ENCODE data around the gene OTOF. TPM values are rescaled to one million over a fixed set of nuclear protein-coding genes. Genes with fewer than 3 reads are reported as not detected.

Gene OTOF
- total RNA-seq, 1 experiment from 2014 or later, result 0.10 TPM

DNA sequence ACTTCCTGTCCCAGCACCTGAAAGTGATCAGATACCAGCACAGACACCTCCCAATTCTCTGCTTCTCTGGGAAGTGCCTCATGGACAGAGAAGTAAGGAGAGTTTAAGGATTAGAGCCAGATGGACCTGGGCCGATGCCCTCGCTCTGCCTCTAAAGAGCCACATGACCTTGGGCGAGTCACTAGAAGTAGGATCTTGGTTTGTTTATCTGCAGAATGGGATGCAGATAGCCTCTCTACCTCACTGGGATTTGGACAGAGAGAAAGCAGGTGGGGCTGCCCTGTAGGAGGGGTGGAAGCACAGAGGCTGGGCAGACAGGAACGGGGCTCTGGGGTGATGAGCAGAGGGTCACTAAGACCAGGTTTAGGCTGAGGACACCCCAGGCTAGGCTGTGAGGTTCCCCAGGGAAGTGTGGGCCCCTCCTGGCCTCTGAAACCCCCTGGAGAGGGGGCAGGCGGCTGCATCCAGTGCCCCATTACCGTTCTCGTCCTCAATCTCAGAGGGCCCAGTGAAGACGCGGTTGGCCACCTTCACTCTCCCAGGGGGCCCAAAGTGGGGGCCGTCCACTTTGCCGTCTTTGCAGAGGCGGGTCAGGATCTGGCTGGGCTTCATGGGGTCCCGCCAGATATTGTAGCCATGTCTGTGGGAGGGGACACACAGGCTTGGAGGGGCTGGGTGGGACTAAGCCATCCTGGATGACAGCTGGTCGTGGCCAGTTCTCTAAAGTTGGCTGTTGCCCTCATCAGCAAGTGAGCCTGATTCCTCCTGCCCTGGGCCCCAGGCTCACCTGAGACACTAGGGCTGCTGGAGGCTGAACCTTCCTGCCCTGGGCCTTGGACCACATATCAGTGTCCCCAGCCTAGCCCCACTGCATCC is 13.3 kb downstream of the OTOF start:
- H3K79me2 ChIP-seq (ENCODE audit: insufficient read depth, low read length), result no peaks in the 10 kb centered on the region
- H3K9me2 ChIP-seq (ENCODE audit: insufficient read depth), result no peaks in the 10 kb centered on the region
- H2AFZ ChIP-seq (ENCODE audit: low read depth, low read length, poor library complexity, severe bottlenecking), result no peak overlapping the region
- H3K4me2 ChIP-seq (ENCODE audit: low read length), result no peak overlapping the region
- no peak overlapping the region for H3K27ac ChIP-seq (ENCODE audit: low read depth, low read length)
- no peak for ATAC-seq
- CTCF ChIA-PET, result no interaction called here
- POLR2A ChIA-PET, result no interaction called here
- RAD21 ChIA-PET (ENCODE audit: low non-redundant PET in 1 of 2, low total read pairs in 2 of 2, uncharacterized antibody in 2 of 2, unreplicated experiment in 2 of 2), result no interaction called here
- peaks cover 4 to 14% of the 10 kb centered on the region in 2 experiments; a peak in 3 of 4 replicates for H3K4me1 ChIP-seq (ENCODE audit: control insufficient read depth in 1 of 2, insufficient read depth in 2 of 2, low read length in 2 of 2)
- H3K4me3 ChIP-seq (replicated peaks in 1 of 2; ENCODE audit: low read depth in 1 of 2, low read length in 2 of 2), result no peak overlapping the region
- H3K9ac ChIP-seq (ENCODE audit: low read length), result no peak overlapping the region
- no peaks in the 10 kb centered on the region for H4K20me1 ChIP-seq (ENCODE audit: insufficient read depth)
- no peaks in the 10 kb centered on the region for H3K9me3 ChIP-seq (ENCODE audit: control insufficient read depth in 1 of 2, insufficient read depth in 1 of 2, low read depth in 1 of 2, low read length in 2 of 2)
- no peaks in the 10 kb centered on the region for H3K36me3 ChIP-seq (ENCODE audit: control insufficient read depth in 1 of 2, insufficient read depth in 2 of 2, low read length in 2 of 2)
- DNase-seq (ENCODE audit: low read depth, low spot score), result no peak
- intact Hi-C loops (cut with micrococcal nuclease), result loop anchor here (5.0 kb wide), 1 partner anchor 317 kb away; no protein-coding TSS in a partner anchor
- H3K27me3 ChIP-seq (ENCODE audit: insufficient read depth, low read length), result no peaks in the 10 kb centered on the region
- BruUV-seq (replicated peaks), result no TSS peak
- TF ChIP-seq CBX3 (IDR thresholded peaks at IDR 0.05; ENCODE audit: low read depth) (no peak), CEBPB (IDR thresholded peaks at IDR 0.05; ENCODE audit: low read depth) (no peak), ZNF274 (IDR thresholded peaks at IDR 0.05; ENCODE audit: low read depth, low read length) (no peak), EZH2 (IDR thresholded peaks at IDR 0.05) (no peak), JUND (IDR thresholded peaks at IDR 0.05) (no peak), FOSL1 (IDR thresholded peaks at IDR 0.05; ENCODE audit: low read depth) (no peak), SIN3A (IDR thresholded peaks at IDR 0.05; ENCODE audit: low read depth) (no peak), RAD21 (IDR thresholded peaks at IDR 0.05; ENCODE audit: low read depth) (no peak), TCF7L2 (IDR thresholded peaks at IDR 0.05; ENCODE audit: borderline replicate concordance, extremely low read depth, insufficient read depth, insufficient read length) (no peak)
- TF ChIP-seq, protein P1, sequence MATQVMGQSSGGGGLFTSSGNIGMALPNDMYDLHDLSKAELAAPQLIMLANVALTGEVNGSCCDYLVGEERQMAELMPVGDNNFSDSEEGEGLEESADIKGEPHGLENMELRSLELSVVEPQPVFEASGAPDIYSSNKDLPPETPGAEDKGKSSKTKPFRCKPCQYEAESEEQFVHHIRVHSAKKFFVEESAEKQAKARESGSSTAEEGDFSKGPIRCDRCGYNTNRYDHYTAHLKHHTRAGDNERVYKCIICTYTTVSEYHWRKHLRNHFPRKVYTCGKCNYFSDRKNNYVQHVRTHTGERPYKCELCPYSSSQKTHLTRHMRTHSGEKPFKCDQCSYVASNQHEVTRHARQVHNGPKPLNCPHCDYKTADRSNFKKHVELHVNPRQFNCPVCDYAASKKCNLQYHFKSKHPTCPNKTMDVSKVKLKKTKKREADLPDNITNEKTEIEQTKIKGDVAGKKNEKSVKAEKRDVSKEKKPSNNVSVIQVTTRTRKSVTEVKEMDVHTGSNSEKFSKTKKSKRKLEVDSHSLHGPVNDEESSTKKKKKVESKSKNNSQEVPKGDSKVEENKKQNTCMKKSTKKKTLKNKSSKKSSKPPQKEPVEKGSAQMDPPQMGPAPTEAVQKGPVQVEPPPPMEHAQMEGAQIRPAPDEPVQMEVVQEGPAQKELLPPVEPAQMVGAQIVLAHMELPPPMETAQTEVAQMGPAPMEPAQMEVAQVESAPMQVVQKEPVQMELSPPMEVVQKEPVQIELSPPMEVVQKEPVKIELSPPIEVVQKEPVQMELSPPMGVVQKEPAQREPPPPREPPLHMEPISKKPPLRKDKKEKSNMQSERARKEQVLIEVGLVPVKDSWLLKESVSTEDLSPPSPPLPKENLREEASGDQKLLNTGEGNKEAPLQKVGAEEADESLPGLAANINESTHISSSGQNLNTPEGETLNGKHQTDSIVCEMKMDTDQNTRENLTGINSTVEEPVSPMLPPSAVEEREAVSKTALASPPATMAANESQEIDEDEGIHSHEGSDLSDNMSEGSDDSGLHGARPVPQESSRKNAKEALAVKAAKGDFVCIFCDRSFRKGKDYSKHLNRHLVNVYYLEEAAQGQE (IDR thresholded peaks at IDR 0.05; ENCODE audit: low read depth), result no peak
- TF ChIP-seq, protein P2, sequence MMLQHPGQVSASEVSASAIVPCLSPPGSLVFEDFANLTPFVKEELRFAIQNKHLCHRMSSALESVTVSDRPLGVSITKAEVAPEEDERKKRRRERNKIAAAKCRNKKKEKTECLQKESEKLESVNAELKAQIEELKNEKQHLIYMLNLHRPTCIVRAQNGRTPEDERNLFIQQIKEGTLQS (IDR thresholded peaks at IDR 0.05), result no peak
- TF ChIP-seq, protein P3, sequence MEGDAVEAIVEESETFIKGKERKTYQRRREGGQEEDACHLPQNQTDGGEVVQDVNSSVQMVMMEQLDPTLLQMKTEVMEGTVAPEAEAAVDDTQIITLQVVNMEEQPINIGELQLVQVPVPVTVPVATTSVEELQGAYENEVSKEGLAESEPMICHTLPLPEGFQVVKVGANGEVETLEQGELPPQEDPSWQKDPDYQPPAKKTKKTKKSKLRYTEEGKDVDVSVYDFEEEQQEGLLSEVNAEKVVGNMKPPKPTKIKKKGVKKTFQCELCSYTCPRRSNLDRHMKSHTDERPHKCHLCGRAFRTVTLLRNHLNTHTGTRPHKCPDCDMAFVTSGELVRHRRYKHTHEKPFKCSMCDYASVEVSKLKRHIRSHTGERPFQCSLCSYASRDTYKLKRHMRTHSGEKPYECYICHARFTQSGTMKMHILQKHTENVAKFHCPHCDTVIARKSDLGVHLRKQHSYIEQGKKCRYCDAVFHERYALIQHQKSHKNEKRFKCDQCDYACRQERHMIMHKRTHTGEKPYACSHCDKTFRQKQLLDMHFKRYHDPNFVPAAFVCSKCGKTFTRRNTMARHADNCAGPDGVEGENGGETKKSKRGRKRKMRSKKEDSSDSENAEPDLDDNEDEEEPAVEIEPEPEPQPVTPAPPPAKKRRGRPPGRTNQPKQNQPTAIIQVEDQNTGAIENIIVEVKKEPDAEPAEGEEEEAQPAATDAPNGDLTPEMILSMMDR (IDR thresholded peaks at IDR 0.05 in 2 of 3, conservative IDR thresholded peaks at IDR 0.05 in 1 of 3; ENCODE audit: borderline replicate concordance in 1 of 3, insufficient read depth in 1 of 3, low read depth in 2 of 3, low read length in 2 of 3), result no peak
- TF ChIP-seq, protein P4, sequence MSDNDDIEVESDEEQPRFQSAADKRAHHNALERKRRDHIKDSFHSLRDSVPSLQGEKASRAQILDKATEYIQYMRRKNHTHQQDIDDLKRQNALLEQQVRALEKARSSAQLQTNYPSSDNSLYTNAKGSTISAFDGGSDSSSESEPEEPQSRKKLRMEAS (IDR thresholded peaks at IDR 0.05), result no peak

All from HCT116 (cell line).